H7 (cell line): Measurements from ENCODE around the gene KCTD15. TPM values are rescaled to one million over a fixed set of nuclear protein-coding genes. Genes with fewer than 3 reads are reported as not detected.

Experiments
- DNase-seq: peaks from one replicate; pipeline ENCODE4 v3.0.0; 2012
- H3K27me3 ChIP-seq: 2 replicates; pipeline ENCODE4 v1.6.0; 2011; ENCODE audit warnings: mild to moderate bottlenecking, low read length; ENCODE audit not compliant: control insufficient read depth, insufficient read depth
- H3K36me3 ChIP-seq: replicated peaks from 2 replicates; pipeline ENCODE4 v1.5.1; 2011; ENCODE audit warnings: low read length; ENCODE audit not compliant: control insufficient read depth, insufficient read depth
- H3K4me3 ChIP-seq: 2 replicates; pipeline ENCODE4 v1.5.1; 2011; ENCODE audit warnings: low read depth, mild to moderate bottlenecking, control low read depth, low read length, moderate library complexity; ENCODE audit not compliant: insufficient read depth
- total RNA-seq: library from RNA; depleted of rRNA; stranded (reverse); fragments of >200 nt; shearing (Covaris generic); gene quantifications from 2 replicates; pipeline ENCODE4 v1.2.3, GENCODE V29; 2014; rRNA removed

Gene KCTD15
- 44.9 and 47.4 TPM in 2 replicates for total RNA-seq

- peaks cover 3% of the 10 kb centered on the region for H3K36me3 ChIP-seq
- peak within 1 kb of the TSS; percentile 87 for H3K4me3 ChIP-seq
- DNase-seq: peak; percentile 88
- no peaks in the 10 kb centered on the region for H3K27me3 ChIP-seq
Observed at GRCh38 chr19:33796164-33796875, at the start of gene KCTD15. Gene KCTD15 (plus strand): TSS chr19:33796870. CDS start chr19:33800455, 3,585 bp downstream.

- no peak overlapping the region for H3K4me3 ChIP-seq
- H3K36me3 ChIP-seq: no peaks in the 10 kb centered on the region; the same call in 1 of the 2 replicates
- DNase-seq: no peak
- no peaks in the 10 kb centered on the region; the same call in 1 of the 2 replicates for H3K27me3 ChIP-seq
Observed at GRCh38 chr19:33747273-33747672, 49.4 kb upstream of the KCTD15 start.

- no peak overlapping the region for H3K4me3 ChIP-seq
- H3K36me3 ChIP-seq: no peaks in the 10 kb centered on the region; the same call in 1 of the 2 replicates
- no peaks in the 10 kb centered on the region; the same call in 1 of the 2 replicates for H3K27me3 ChIP-seq
- no peak for DNase-seq
Observed at GRCh38 chr19:33748231-33748630, 48.4 kb upstream of the KCTD15 start.

- Histone ChIP-seq H3K4me3 (no peak overlapping the region), H3K27me3 (no peaks in the 10 kb centered on the region; the same call in 1 of the 2 replicates)
- DNase-seq: no peak
Observed at GRCh38 chr19:33749016-33749415, 47.7 kb upstream of the KCTD15 start.

GRCh38 chr19:33749619-33750175 is 47.0 kb upstream of the KCTD15 start:
- H3K4me3 ChIP-seq: no peak overlapping the region
- no peak for DNase-seq
- no peaks in the 10 kb centered on the region; the same call in 1 of the 2 replicates for H3K36me3 ChIP-seq
- H3K27me3 ChIP-seq: no peaks in the 10 kb centered on the region

More at GRCh38 chr19:33749016-33749415, 47.7 kb upstream of the KCTD15 start:
- H3K36me3 ChIP-seq: no peaks in the 10 kb centered on the region; the same call in 1 of the 2 replicates

GRCh38 chr19:33750587-33751435 is 45.9 kb upstream of the KCTD15 start:
- Histone ChIP-seq H3K27me3 (no peaks in the 10 kb centered on the region), H3K4me3 (no peak overlapping the region), H3K36me3 (no peaks in the 10 kb centered on the region; the same call in 1 of the 2 replicates)
- DNase-seq: no peak

- H3K4me3 ChIP-seq: no peak overlapping the region
- DNase-seq: no peak
- no peaks in the 10 kb centered on the region; the same call in 1 of the 2 replicates for H3K36me3 ChIP-seq
- H3K27me3 ChIP-seq: no peaks in the 10 kb centered on the region
Observed at GRCh38 chr19:33751436-33751770, 45.3 kb upstream of the KCTD15 start.

GRCh38 chr19:33752018-33752800 is 44.5 kb upstream of the KCTD15 start:
- no peaks in the 10 kb centered on the region; the same call in 1 of the 2 replicates for H3K36me3 ChIP-seq
- no peak for DNase-seq
- H3K4me3 ChIP-seq: no peak overlapping the region
- no peaks in the 10 kb centered on the region for H3K27me3 ChIP-seq

- Histone ChIP-seq H3K4me3 (no peak overlapping the region), H3K36me3 (no peaks in the 10 kb centered on the region; the same call in 1 of the 2 replicates), H3K27me3 (no peaks in the 10 kb centered on the region)
- DNase-seq: no peak
Observed at GRCh38 chr19:33752945-33753344, 43.7 kb upstream of the KCTD15 start.

GRCh38 chr19:33754361-33754760 is 42.3 kb upstream of the KCTD15 start:
- no peak overlapping the region for H3K4me3 ChIP-seq
- DNase-seq: no peak
- no peaks in the 10 kb centered on the region for H3K27me3 ChIP-seq
- H3K36me3 ChIP-seq: no peaks in the 10 kb centered on the region

- Histone ChIP-seq H3K36me3 (no peaks in the 10 kb centered on the region), H3K27me3 (no peaks in the 10 kb centered on the region), H3K4me3 (no peak overlapping the region)
- DNase-seq: peak; percentile 43
Observed at GRCh38 chr19:33755099-33756035, 41.3 kb upstream of the KCTD15 start.

GRCh38 chr19:33756177-33756576 is 40.5 kb upstream of the KCTD15 start:
- Histone ChIP-seq H3K4me3 (no peak overlapping the region), H3K27me3 (no peaks in the 10 kb centered on the region), H3K36me3 (no peaks in the 10 kb centered on the region)
- peak; percentile 26 for DNase-seq

GRCh38 chr19:33758541-33759013 is 38.1 kb upstream of the KCTD15 start:
- no peaks in the 10 kb centered on the region for H3K36me3 ChIP-seq
- no peak for DNase-seq
- no peaks in the 10 kb centered on the region for H3K27me3 ChIP-seq
- H3K4me3 ChIP-seq: no peak overlapping the region
